TTC549 (cell line): ENCODE measurements around the gene TBC1D21.

Source experiments
- FAIRE-seq: peaks from 2 replicates; lab custom pipeline; 2012; peaks lifted over from hg19 to GRCh38; lab: Jason Lieb, UNC

TBC1D21 gene

DNA sequence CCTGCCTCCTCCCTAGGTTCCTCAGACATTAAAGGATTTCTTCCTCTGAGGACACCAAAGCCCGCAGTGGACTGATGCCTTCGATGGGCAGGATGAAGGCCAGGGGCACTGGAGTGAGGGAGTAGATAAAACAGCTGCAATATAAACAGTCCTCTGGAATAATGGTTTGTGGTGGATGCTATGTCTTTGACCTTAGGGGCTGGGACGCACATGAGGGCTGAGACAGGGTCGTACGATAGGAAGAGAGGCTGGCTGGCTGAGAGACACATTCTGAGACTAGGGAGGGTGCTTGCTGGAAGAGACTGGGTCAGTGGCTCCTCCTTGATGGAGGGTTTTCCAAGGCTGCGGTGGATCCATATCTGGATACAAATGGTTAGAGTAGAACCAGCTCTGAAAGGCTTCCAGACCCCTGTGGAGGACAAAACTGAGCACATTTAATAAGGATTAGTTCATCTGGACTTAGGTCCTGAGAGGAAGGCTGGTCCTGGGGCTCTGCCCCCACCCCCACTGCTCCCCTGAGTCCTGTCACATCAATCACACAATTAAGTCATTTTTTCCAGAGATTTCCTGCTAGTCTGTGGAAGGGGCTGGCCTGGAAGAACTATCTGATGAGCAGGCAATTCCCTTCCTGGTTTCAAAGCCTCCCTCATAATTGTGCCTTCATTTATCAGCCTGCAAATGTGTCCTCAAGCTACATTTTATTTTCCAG, 15.8 kb downstream of the TBC1D21 start:
- no peak for FAIRE-seq

DNA sequence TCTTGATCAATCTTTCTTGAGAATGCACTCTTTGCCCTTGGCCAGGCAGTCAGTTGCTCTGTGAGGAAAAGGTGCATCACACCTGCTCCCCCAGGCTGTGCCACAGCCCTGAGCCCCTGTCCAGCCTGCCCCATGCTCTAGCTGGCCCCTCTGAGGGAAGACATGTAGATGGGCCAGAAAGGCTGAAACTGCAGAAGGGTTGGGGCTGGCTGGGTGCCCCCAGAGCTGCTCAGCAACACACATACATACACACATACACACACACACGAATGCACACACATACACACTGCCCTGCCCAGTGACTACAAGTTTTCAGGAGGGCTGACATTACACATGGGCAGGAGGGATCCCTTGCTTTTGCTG, 16.4 kb downstream of the TBC1D21 start:
- FAIRE-seq, result no peak

DNA sequence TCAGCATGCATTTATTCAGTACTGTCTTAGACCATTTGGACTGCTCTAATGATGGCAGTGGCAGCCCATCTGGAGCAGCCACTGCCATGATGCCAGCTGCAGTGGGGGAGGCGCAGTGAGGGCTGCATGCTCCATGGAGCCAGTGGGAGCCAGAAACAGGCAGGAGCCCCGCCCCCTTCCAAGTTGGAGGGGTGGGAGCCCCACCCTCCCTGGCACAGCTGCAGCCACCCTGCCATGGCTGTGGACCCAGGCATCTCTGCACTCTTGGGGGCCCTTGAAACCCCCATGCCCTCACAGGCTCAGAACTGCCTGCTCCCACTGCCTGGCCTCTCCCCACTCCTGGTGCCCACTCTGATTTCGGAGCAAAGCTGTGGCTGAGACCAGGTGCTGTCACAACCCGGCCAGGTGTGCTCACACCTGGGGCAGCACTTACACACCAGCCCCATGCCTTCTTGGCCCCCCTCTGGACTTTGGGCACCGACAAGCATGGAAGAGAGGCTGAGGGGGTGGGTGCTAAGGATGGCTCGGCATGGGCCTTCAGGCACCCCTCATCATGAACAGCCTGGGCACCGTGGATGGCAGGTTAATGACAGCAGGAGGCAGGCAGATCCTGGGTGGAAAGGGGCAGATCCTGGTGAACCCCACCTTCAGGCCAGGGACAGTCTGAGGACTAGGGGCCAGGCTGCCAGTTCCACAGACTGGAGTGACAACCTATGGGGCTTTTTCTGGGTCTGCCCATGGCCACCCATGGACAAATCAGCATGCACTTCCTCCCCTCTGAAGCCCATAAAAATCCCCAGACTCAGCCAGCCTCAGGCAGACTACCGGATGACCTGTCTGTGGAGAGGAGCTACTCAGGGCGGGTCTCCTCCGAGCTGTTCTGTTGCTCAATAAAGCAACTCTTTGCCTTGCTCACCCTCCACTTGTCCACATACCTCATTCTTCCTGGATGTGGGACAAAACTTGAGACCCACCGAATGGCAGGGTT, 18.3 kb downstream of the TBC1D21 start:
- FAIRE-seq, result no peak

DNA sequence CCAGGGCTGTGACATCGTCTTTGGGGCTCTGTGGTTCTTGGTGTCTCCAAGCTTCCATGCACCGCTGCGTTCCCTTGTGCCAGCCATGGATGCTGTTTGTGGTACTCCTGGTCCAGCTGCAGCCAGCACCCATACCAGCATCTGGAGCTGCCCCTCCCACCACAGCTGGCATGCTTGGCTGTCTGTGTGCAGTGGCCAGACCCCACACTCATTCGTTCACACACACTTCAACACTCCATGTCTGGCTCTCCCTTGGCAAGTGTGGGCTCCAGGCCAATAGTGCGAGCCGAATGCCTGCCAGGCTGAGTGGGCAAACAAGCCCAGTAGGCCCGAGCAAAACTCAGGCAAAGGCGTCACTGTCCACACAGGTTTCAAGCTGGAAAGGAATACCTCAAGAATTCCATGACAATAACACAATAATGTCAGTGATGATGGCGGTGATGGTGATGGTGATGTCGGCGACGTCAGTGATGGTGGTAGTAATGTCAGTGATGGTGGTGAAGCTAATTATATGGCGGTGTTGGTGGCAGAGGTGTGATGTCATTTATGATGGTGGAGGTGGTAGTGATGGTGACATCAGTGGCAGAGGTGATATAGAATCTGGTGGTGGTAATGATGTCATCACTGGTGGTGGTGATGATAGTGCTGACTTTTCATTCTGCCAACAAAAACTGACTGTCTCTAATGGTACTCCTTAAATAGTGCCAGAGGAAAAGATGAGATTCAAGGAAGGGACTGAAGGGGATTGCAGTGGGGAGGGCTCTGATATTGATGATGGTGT, 19.3 kb downstream of the TBC1D21 start:
- no peak for FAIRE-seq

DNA sequence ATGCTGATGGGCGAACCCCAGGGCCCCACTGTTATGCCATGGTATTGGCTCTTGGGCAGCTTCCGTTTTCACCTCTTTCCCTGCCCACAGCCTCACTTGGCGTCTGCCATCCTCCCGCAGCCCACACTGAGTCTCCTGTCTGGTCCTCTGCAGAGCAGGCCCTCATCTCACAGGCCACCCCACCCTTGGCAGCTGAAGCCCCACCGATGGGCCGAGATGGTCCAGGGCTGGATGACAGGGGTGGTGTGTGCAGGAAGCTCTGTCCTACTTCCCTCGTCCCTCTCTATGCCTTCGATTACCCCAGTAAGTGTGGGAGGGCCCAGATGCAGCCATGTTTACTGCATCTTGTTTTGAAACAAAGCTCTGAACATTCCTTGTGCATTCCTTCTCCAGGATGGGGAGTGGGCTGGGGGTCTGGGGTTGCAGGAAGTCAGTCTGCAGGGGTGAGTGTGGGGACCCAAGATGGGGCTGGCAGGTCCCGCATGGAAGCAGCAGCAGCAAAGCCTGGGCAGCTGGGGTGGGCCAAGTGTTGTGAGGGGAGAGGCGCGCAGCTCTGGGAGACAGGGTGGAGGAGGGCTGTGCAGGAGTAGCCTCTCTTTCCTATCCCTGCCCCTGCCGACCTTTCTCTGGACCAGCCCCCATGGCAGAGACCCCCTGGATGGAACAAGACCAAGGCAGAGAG, 20.9 kb downstream of the TBC1D21 start:
- FAIRE-seq, result no peak

DNA sequence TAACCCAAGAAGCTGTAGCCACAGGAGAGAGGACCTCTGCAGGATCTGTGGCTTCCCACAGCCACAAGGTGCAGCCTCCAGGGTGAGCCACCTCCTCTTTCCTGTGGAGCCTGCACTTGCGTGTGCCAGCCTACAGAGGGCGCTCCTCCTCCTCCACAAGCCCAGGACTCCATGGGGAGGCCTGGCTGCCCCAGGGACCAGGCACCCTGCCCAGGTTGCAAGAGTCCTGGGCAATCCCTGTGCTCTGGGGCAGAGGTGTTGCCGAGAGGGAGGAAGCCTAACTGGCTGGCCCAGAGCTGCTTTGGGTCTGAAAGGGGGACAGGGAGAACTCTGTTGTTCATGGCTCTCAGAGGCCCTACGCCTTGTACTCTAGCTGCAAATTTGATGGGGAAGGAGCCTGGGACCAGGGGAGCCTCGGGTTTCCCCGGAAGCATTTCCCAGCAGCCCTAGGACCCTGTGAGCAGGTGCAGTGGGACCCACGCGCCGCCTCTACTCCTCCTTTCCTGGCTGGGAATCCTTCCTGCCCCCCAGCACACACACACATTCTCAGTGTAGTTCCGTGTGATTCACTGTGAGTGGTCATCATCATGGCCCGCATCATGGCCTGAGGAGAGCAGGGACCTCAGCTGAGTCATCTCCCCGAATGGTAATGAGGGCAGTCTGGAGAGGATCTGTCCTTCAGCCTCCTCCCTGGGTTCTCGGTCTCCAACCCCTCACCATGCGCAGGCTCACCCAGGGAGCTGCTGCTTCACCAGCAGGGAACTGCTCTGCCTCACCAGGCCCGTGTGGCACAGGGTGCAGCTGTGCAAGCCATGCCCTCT, 24.3 kb downstream of the TBC1D21 start:
- no peak for FAIRE-seq

DNA sequence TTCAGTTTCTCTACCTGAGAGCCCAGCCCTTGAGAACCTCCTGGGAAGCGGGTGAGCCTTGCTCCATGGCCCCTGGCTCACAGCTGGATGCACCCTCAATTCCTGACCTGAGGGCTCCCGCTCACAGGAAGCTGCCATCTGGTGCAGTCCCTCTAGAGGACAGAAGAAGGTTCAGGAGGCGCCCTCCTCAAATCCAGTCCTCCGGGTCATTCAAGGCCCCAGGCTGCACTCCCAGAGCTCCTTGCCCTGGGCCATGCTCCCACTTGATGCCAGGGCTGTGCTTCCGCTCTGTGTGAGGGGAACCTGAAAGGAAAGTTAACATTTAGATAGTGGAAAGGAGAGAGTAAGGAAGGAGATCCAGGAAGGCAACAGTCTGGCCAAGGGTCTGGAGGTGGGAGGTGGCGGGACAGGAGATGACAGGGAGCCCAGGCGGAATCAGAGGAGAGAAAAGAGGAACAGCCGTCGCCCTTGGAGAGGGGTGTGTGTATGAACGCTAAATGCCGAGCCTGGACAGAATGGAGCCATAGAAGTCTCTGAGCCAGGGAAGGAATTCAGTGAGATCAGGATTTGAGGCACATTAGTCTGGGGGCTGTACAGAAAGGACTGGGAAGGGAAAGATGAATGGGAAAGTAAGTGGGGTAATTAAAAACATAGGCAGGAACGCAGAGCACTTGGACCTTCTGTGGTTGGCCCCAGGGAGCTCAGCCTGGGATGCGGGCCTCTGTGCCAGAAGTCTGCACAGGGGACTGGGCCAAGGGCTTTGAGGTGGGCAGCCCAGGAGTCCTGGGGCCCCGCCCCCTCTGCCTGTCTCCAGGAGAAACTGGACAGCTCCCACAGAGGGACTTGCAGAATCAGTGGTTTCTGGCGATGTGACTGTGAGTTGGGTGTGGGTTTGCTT, 26.1 kb downstream of the TBC1D21 start:
- FAIRE-seq, result no peak

DNA sequence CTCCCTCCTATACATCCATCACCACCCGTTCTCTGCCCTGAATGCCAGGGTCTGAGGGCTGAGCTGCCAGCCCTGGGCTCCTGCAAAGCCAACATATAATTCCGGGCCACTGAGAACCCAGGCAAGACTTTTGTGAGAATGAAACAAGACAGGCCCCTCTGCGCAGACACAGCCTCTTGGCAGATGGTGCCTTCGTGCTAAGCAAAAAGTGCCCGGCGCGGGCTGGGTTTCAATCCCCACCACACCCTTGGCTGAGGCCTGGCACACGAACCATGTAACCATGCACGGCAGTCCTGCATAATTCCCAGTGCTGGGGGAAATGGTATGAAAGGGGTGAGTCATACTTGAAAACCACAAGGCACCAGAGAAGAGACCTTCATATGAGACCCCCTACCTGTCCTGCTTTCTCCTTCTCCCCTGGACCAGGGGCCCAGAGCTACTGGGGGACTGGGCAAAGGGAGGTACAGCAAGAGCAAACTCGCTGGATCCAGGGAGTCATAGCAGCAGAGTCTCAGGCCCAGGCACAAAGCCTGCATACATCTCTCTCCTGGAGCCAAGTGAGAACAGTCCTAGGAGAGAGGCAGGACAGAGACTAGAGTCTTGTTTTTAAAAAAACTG, 26.8 kb downstream of the TBC1D21 start:
- no peak for FAIRE-seq

DNA sequence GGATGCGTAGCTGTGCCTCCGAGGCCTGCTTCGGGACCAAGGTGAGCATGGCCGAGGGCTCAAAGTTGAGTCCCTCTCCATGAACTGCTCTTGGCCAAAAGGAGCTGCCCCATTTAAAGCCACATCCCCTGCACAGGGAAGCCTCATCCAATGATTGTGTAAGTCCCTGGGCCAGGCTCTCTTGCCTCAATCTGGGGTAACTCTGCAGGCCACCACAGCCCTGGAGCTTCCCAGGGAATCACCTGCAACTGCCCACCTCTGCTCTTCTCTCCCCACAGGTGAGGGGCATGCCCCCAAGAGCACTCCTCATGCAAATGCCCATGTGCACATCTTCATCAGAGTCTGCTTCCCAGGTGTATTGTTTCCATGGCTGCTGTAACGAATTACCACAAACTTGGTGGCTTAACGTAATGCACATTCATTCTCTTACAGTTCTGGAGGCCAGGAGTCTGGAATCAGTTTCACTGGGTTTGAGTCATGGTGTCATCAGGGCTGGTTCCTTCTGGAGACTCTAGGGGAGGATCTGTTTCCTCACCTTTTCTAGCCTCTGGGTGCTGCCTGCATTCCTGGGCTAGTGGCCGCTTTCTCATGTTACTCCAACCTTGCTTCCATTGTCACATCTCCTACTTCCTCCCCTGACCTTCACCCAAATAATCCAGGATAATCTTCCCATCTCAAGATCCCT, 27.9 kb downstream of the TBC1D21 start:
- no peak for FAIRE-seq

DNA sequence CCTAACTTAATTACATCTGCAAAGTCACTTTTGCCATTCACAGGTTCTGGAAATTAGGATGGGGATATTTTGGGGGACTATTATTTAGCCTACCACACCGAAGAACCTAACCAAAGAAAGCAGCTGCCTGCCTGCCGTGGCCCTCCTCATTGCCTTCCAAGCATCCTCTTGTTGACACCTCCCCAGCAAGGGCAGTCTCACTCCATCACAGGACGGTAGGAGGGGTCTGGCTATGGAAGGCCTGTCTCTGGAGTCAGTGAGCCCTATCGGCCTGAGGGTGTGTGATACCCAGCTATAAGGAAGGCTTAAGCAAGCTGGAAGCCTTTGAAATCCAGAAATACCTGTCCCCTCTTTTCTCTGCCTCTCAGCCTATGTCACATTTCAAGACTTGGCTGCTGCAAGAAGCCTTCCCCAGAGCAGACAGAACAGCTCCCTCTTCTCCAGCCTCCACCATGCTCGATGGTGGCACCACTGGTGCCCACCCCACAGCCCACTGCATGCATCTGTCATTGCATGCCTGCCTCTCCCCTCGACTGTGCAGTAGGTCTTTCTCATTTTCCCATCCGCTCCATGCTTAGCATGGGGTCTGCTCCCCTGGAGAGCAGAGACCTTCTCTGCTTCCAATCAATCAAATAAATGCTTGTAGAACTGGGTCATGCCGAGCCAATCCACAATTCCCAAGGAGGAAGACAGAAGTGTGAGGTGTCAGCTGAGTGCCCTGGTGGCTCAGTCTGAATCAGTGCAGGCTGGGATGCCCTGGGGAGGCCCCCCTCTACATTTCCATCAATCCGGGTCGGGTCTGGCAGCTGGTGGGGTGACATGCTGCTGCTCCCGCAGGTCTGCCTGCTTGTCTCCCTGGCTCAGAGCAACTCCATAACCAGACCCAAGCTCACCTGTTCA, 29.0 kb downstream of the TBC1D21 start:
- no peak for FAIRE-seq

DNA sequence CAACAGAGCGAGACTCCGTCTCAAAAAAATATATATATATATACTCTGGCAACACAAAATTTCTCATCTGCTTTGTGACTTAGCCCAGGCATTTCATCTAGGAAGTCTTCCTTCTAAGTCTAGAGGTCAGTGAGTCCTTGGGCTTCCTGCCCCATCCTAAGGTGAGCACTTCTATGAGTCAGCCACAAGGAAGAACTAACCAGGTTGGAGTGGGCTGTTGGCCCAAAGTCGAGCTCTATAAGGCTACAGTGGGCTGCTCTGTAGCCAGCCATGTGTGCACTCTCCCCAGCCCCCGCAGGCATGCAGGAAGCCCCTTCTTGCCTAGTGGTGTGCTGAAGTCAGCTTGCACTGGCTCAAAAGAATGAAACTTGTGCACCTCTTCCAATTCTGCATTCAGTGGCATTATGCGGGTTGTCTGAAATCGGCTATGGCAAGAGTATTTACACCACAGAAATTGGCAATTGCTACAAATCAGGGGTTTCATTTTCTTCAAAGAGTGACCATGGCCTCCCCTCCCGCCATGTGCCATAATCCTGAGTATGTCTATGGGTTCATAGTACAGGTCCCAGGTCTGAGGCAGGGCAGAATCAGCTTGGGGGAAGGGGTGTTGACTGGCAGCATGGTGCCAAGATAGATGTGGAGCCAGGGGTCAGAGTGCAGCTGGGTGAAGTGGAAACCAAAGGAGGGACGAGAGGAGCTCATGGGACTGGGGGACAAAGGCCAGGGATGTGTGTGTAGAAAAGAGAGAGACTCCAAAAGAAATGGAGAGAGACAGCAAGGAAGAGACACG, 30.9 kb downstream of the TBC1D21 start:
- FAIRE-seq, result no peak

DNA sequence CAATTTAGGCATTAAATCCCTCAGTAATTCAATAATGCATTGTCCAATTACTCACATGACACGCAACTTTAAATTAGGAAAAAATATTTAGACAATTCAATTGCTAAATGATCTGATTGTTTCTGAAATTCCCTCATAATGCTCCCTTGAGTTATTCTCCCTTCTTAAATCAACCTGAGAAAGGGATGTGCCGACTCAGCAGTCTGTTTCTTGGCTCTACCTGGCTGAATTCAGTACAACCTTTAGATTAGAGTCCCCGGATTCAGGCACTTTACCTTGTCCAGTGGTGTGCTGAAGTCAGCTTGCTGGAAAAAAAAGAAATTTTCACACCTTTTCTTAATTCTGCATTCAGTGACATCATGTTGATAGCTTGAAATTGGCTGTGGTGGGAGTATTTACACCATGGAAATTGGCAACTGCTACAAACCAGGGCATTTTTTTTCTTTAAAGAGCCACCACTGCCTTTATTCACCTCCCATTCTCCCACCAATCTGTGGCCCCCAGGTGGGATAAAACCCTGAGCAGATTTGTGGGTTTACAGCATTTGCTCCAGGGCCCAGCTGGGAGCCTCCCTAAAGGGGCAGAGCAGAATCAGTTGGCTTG, 32.0 kb downstream of the TBC1D21 start:
- FAIRE-seq, result no peak

DNA sequence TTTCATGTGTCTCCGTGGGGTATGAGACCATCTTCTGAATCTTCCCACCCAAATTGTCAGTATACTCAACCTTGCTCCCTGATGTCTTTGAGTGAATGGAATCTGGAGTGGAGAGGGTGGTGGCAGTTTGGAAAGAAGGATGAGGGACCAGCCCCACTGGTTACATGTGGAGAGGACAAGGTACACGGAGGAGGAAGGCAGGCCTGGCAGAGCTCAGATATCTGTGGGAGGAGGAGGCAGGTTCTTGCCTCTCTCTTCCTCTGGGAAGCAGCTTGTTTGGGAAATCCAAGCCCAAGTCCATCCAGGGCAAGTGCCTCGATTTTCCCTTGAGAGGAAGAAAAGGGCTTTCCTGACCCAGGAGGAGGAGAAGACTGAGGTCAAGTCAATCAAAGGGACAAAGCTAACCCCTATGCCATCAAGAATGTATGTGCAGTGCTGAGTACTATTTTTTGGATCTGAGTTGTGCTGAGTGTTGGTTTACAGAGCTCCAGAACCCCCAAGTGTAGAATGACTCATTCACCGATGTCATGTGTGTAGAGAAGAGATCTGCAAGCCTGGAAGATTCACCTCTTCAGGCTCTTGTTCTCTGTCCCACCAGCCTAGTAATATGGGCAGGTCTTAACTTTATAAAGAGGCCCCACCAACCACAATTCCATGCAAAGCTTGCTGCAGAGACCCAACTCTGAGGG, 33.1 kb downstream of the TBC1D21 start:
- FAIRE-seq, result no peak

DNA sequence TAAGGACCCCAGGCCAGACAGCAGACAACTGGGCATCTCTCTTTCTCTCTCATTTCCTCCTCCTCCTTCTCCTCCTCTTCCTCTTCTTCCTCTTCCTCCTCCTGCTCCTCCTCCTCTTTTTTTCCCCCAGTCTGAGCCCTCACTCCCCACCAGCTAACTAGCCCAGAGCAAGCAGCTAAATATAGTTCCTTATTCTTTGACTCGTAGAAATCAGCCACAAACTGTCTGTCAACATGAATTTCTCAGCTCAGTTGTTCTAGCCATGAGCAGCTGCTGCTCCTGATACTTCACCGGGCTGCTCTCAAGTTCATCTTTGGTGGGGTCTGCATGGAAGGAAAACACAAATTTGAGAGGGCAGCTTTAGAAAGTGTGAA, 33.7 kb downstream of the TBC1D21 start:
- FAIRE-seq, result no peak

DNA sequence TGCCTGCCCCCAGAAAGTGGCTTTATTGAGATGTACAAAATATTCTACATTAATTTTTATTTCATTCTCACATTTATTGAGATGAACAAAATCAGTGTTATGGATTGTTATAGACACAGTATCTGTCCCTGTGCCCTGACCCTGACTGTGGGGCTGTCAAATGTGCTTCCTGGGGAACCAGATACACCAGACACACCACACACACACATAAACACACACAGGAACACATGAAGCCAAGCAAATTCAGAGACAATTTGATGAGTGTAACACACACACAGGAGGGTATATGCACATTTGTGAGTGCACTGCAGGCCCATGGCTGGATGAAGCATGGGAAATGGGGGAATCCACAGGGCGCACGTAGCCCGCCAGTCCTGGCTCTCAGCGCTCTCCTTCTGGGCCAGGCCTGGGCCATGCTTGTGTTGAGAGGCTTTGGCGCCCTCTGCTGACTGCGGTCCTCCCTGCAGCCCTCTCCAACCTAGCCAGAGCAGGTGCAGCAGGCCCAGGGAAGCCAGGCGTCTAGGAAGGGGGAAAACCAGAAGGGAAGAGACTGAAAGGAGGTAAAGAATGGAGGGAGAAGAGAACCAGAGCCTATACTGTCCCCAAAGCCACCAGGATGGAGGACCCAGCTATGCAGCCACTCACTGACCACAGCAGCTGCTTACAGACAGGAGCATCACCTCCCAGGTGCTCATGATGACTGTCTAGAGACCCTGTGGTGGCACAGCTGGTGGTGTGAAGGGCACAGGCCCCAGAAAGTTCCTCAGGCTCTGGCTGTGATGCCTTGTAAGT, 34.9 kb downstream of the TBC1D21 start:
- FAIRE-seq, result no peak

DNA sequence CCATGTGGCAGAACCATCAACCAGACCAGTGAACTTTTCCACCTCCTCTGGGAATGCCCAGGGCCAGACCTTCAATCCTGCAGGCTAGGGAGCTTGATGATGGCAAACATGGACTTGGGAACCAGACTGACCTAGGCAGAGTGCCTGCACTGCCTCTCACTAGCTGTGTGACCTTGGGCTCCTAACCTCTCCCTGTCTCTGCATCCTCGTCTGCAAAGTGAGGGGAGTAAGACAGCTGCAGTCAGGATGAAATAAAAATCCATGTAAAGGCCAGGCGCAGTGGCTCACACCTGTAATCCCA, 35.4 kb downstream of the TBC1D21 start:
- FAIRE-seq, result no peak
